HG03439 (cell line): Measurements from ENCODE around the gene PTX4.

Experiments used
- ATAC-seq: cut with Tn5 transposase; IDR thresholded peaks from one replicate; pipeline ENCODE4 v1.9.1; 2021; ENCODE audit warnings: mild to moderate bottlenecking, moderate library complexity; ENCODE audit not compliant: unreplicated experiment

Gene PTX4

DNA sequence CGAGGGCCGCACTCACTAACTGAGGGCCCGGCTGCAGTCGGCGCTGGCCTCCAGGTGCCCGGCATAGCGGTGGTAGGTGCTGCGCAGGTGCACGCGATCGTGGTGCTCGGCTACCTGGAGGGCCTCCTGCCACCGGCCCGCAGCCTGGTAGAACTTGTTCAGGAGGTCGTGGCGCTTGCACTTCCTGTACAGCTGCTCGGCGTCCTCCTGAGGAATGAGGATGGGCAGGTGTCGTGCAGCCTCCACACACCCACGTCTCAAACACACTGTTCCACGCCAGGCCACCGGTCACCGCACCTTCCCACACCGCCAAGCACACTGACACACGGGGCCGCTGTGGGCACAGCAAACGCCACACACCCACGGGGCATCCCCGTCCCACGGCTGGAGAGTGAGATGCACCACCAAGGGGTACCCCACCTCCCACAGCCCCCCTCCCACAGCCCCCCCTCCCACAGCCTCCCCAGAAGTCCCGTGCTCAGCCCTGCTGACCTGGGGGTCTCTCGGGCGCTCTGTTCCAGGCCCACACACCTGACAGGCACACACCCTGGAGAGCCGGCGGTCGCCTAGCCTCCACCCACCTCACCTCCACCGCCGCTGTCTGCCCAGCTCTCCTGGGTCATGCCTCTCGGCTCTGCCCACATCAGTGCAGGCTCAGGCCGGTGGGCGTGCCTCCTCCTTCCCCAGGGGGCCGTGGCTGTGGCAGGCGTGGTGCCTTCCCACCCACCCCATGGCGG, 37.3 kb upstream of the PTX4 start:
- no peak for ATAC-seq

DNA sequence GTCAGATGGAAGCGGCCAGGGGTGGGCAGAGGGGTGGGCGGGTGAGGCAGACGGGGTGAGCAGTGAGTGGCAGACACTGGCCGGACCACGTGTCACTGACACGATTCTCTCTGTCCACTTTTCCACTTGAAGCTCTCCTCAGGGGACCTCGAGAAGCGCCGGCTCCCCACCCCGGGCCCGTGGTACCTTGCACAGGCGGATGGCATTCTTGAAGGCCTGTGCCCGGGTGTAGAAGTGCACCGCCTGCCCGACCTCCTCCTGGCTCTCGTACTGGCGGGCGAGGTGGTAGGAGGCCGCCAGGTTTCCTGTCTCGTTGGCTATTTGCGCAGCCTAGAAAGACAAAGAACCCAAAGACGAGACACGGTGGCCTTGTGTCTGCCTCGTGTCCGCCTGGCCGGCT, 35.6 kb upstream of the PTX4 start:
- ATAC-seq: no peak

DNA sequence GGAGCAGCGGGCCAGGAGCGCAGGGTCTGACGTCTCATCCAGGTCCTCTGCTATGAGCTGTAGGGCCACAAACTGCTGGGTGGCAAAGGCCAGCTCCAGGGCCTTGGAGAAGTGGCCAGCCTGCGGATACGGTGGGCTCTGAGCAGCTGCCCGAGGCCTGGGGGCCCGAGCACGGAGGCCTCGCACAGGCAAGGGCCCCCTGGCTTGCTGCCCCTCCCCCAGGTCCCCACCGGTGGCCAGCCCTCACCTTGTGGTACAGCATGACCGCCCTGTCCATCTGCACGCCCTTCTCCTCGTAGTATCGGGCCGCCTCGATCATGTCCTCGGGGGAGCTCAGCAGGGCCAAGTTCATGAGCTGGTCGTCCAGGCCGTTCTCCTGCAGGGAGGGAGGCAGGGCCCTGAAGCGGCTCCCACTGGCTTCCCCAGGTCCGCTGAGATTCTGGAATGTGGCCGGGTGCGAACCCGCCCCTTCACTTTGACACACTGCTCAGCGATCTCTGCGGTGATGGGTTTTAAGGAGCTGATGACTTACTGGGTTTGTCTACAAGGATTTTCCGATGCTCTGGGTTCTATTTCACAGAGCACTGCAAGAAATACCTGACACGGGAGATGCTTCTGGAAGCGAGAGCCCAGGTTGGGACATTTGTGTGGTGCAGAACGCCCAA, 35.0 kb upstream of the PTX4 start:
- no peak for ATAC-seq

DNA sequence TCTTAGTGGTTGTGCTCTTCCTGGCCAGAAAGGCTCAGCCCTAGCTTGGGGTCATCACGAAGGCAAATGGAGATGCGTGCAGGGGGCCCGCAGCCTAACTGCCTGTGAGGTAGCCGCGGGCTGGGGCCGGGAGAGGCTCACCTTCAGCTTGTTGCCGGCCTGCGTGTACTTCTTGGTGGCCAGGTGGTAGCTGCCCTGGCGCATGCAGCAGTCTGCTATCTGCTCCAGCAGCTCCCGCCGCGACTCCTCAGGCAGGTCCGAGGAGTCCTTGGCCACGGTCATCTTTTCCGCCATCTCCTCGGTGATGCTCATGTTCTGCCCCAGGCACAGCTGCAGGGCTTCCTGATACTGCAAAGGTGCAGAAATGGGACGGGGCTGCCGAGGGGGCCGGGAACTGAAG, 31.7 kb upstream of the PTX4 start:
- ATAC-seq: no peak

DNA sequence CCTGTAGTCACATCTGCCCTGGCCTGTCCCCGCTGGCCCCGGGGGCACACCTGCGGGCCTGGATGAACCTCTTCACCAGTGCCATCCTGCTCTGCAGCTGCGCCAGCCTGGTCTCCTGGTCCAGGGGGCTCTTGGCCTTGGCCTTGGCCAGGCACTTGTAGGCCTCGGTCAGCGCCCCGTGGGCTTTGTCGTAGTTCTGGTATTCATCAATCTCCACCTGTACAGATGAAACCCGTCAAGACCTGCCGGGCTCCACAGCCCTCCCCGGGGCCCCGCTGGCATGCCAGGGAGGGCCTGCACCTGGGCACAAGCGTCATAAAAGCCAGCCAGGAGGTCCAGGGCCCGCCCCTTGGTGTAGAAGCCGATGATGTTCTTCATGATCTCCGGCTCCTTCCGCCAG, 31.1 kb upstream of the PTX4 start:
- ATAC-seq: no peak

DNA sequence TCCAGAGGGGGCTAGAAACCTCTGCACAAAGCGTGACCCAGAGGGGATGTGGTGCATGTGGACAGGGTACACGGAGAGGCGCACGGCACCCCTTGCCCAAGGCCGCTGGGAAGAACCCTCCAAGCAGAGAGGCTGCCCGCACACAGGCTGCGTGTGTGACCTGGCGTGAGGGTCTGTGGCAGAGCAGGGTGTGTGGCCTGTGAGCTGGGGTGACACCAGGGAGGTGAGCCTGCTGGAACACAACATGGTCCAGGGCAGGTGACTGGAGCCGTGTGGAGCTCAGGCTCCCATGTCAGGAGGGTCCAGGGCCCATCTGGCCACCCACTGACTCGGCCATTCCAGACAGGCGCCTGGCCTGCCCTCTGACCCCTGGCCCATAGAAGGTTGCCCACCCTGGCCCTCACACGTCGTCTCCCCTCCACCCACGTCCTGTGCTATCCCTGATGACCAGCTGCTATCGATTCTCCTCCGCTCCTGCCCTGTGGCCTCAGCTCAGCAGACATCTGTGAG, 29.9 kb upstream of the PTX4 start:
- no peak for ATAC-seq

DNA sequence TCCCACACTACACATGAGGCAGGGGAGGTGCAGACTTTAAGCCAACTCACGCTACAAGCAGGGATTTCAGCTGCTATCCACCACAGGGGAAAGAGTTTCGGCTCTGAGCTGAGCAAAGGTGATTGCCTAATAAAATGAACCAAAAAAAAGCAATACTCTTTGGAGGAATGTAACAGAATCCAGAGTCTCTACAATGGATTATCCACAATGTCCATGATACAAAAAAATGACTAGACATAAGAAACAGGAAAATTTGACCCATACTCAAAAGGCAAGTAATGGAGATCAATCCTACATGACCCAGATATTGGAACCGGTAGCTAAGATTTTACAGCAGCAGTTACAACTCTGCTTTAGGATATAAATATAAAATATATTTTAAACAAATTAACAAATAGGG, 25.8 kb upstream of the PTX4 start:
- no peak for ATAC-seq

DNA sequence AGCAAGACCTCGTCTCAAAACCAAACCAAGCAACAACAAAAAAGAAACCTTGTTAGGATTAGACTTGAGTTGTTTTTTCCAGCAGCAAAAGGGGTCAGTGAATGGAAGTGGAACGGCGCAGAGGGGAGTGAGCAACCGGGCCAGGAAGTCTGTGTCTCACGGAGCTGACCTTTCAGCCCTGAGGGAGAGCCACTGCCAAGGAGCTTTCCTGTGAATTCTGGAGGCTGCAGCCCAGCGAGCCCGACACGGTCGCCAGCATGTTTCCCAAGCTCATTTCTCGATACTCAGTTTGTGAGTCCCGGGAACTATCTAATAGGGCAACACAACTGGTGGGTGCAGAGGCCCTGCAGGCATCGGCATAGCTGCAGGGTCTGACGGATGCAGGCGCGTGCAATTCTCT, 24.0 kb upstream of the PTX4 start:
- no peak for ATAC-seq

DNA sequence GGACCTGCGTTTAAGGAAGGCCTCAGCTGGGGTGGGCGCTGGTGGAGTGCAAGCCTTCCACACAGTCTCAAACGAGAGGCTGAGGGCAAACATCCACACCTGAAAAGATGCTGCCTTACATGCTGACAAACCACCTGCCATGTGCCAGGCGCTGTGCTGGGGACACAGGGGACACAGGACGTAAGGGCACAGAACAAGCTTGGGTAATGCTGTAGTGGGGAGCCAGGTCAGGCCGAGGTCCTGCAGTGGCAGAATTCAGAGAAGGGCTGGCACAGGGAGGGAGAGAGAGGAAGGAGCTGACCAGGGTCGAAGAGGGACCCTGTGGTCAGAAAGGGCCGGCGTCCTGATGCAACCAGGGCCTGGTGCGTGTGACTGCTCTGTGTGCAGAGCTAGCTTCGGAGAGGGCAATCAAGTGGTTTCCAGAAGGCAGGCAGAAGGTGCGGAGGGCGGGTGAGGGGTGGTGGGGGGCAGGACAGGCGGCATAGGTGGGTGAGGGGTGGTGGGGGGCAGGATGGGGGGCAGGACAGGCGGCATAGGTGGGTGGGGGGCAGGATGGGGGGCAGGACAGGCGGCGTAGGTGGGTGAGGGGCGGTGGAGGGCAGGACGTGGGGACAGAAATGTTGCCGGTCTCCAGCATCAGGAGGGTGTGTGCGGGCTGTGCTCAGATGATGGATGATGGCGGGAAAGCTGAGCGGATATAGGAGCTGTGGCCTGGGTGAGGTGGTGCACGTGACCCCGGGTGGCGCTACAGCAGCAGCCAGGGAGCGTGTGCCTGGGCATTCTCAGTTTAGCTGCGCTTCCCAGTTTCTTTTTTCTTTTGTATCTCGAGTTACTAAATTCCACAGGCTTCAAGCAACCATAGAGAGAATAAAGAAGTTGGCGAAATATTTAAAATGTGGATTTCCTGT, 23.2 kb upstream of the PTX4 start:
- ATAC-seq: no peak

DNA sequence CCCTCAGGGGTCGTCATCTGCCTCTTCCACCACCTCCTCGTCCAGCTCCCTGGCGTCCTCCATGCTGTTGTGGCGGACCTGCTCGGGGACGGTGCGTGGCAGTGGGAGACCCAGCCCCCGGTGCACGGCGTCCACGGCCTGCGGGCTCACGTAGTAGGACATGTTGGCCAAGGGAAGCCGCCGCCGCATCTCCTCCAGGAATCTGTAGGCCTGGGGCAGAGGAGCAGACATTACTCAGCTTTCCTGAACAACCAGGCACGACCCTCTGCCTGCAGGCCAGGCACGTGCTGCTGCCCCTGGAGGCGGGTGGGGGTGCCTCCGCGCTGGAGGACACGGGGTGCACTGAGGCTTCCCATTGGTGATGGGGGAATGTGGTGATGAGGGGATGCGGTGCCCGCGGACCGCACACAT, 22.2 kb upstream of the PTX4 start:
- ATAC-seq: no peak

DNA sequence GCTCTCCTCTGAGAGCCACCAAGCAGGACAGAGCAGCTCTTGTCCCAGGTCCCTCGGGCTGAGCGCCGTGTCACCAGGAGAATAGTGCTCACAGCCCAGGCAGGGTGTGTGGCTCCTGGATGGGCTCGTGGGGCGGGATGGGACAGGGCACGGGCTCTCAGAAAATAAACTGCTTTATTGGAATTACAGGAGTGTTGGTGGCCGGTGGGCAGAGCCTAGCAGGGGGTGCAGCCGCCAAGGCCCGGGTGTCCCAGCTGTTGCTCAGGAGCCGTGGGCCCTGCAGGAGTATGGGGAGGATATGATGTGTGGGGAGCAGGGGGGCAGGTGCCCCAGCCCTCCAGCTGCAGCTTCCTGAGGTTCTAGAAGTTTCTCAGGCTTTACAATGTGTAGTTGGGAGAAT, 21.5 kb upstream of the PTX4 start:
- no peak for ATAC-seq

DNA sequence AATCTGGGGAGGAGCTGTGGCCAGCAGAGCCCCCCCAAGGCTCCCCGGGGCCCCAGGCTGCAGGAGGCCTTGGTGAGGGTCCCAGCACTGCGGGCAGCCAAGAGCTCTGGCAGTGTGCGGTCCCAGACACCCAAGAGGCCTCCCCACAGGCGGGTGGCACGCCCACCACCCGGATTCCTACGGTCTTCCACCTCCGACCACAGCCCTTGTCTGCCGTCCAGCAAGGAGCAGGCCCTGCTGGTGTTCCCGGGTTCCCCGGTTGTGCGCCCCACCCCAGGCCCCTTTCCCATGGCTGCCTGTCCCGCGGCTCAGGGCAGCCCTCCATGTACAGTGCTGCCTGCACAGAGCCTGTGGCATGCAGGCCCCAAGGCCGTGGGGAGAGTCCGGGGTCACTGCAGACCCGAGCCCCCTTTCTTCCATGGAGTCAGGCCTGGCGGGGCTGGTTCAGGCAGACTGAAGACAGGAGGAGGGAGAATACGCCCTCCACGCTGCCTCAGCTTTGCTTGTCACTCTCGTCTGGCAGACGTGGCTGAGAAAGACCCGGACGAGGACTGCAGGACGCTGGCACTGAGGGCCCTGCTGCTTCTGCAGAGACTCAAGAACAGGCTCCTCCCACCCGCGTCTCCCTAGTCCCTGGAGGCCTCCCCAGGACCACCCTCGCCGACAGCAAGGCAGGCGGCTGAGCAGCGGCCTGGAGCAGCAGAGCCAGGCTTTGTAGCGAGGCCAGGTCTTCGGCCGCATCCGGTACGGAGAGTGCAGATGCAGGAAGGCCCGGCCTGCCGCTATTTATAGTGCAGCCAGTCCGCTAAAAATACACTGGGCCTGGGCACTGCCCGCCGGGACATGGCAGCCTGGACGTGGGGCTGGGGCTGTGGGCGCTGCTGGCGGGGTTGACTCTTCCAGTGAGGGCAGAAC, 20.8 kb upstream of the PTX4 start:
- ATAC-seq: no peak

DNA sequence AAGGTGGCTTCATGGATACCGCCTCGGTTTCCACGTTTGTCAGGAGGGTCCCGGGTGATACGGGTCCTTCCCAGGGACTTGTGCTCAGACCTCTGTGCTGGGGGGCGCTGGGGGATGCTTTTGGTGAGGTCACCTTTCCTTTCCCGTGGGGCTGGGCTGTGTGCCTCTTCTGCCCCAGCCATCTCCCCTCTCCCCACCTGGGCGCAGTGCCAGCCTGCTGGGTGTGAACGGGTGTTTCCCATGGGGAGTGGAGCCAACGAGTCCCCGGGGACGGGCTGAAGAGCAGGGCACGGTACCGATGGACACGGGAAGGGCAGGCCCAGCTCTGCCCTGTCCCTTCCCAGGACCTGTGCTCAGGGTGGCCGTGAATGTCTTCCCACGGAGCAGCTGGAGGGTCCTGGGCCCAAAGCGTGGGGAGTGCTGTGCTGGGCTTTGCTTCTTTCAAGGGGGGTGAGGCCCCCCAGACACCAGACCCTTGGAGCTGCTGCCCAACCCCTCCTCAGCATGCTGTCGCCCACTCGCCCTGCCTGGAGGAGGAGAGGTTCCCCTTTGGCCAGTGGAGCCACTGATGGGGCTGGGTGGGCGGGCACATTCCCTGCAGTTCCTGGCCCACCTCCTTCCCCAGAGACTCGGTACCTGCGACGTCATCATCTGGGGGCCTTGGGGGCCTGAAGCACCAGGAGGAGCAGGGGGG, 19.9 kb upstream of the PTX4 start:
- ATAC-seq: no peak

DNA sequence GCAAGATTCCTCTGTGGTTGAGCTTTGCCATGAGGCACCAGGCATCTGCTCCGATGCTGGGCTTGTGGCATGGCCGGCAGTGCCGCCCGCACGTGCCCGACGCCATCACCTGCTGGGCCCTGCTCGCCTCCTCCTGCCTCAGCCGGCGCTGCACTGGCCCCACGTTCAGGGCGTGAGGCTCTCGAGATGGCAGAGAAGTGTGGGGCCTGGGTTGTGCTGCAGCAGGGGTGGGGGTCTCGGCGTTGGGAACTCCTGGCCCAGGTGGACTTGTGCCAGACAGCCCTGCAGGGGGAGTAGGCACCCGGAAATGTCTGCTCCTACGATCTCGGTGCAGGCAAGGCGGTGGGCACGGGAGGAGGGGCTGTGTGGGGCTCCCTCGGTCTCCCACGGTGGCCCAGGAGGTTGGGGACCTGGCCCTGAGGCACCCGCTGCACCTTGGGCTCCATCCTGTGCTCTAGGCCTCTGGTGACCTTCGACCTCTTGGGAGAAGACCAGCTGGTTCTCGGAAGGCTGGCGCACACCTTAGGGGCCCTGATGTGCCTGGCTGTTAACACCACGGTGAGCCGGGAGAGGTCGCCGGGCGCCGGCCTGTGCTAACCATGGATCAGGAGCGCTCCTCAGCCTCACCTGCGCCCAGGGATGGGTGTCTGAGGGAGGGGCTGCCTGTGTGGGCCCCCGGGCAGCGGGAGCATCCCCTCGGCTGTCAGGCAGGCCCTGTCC, 17.9 kb upstream of the PTX4 start:
- ATAC-seq: no peak

DNA sequence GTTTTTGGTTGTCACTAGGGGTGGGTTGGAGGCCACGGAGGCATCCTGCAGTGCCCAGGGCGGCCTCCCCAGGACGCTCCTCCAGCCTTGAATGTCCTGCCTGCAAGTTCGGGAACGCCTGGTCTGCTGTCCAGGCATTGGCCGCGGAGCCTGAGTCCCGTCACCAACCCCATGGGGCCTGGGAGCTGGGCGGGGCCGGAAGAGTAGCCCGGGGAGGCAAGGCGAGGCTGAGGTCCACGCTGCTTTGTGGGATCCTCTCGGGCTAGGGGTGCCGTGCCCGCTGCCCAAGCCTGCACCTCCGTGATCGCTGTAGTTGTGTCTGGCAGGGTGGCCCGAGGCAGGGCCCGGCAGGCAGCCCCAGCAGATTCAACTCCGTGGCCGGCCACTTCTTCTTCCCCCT, 17.2 kb upstream of the PTX4 start:
- no peak for ATAC-seq

DNA sequence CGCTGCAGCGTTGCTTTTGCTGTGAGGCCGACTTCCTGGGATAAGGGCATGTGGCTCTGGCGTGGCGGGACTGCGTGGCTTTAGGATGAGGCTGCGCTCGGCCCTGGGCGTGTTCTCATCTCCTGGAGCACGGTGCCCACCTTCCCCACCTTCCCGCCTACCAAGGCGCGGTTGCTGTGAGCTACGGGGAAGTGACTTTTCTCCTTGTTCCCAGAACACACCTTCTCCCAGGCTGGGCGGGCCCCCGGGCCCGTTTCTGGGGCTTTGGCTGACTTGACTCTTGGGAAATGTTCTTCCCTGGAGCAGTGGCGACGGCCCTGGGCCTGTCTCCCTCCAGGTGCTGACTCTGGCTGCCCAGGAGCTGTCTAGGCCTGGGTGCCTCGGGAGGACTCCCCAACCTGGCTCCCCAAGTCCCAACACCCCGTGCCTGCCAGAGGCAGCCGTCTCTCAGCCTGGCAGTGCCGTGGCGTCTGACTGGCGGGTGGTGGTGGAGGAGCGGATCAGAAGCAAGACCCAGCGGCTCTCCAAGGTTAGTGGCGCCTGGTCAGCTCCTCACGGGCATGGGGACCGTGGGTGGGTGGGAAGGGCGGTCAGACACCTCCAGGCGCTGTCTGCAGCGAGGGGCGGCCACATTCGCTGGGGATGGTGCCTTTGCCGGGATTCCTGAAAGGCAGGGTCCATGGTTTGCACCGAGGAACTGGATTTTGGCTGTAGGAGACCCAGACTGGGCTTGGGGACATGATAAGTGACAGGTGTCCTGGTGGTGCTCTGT, 16.5 kb upstream of the PTX4 start:
- no peak for ATAC-seq

DNA sequence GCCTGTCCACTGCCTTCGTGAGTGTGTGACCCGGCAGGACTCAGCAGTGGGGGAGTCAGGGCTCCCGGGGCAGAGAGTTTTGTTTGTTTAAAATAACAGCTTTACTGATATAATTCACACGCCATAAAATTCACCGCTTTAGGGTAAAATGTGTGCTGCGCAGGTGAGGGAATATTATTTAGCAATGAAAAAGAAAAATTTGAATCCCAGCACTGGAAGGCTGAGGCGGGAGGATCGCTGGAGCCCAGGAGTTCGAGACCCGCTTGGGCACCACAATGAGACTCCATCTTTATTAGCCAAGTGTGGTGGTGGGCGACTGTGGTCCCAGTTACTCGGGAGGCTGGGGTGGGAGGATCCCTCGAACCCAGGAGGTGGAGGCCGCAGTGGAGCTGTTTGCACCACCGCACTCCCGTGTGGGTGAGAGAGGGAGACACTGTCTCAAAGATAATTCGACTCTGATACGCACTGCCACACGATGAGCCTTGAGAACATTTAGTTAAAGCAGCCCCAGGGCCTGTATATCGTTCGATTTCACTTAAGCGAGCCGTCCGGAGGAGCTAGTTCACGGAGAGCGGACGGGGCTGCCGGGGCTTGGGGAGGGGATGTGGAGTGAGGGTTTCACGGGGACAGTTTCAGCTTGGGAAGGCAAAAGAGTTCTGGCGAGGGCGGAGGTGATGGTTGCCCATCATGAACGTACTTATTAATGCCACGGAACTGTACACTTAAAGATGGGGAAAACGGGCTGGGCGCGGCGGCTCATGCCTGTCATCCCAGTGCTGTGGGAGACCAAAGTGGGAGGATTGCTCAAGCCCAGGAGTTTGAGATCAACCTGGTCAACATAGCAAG, 14.6 kb upstream of the PTX4 start:
- ATAC-seq: no peak
